Keratinocyte (primary cell): ENCODE measurements around the gene SLC43A3.

ENCODE experiments used
- EZH2 ChIP-seq: IDR thresholded peaks from one replicate; pipeline ENCODE4 v1.6.1; 2012; ENCODE audit warnings: inconsistent platforms, mild to moderate bottlenecking, low read length, moderate library complexity
- TF ChIP-seq, protein P1 (sequence below), 3 experiments: IDR thresholded peaks in 1 of 3; conservative IDR thresholded peaks in 1 of 3; optimal IDR thresholded peaks in 1 of 3; 2 replicates in 2 of 3; 3 replicates in 1 of 3; pipeline versions ENCODE3 to v1.5.1; 2011; ENCODE audit warnings: low read length in 3 of 3, mild to moderate bottlenecking in 3 of 3, moderate library complexity in 2 of 3, control low read depth in 1 of 3, inconsistent platforms in 1 of 3; ENCODE audit not compliant: insufficient read depth in 2 of 3; ENCODE audit errors: extremely low read depth in 1 of 3

GRCh38 chr11:57471496-57471895, 44.6 kb upstream of the SLC43A3 start:
- TF ChIP-seq, protein P1, sequence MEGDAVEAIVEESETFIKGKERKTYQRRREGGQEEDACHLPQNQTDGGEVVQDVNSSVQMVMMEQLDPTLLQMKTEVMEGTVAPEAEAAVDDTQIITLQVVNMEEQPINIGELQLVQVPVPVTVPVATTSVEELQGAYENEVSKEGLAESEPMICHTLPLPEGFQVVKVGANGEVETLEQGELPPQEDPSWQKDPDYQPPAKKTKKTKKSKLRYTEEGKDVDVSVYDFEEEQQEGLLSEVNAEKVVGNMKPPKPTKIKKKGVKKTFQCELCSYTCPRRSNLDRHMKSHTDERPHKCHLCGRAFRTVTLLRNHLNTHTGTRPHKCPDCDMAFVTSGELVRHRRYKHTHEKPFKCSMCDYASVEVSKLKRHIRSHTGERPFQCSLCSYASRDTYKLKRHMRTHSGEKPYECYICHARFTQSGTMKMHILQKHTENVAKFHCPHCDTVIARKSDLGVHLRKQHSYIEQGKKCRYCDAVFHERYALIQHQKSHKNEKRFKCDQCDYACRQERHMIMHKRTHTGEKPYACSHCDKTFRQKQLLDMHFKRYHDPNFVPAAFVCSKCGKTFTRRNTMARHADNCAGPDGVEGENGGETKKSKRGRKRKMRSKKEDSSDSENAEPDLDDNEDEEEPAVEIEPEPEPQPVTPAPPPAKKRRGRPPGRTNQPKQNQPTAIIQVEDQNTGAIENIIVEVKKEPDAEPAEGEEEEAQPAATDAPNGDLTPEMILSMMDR (optimal IDR thresholded peaks at IDR 0.05 in 1 of 3, IDR thresholded peaks at IDR 0.05 in 1 of 3, conservative IDR thresholded peaks at IDR 0.05 in 1 of 3; ENCODE audit: extremely low read depth in 1 of 3, insufficient read depth in 2 of 3, low read length in 3 of 3), result no peak
- TF ChIP-seq EZH2, result no peak
